CD4-positive, alpha-beta T cell treated with Interleukin-17A for 4 hours (primary cell): ENCODE data around the gene CYB561D2.
"Not testable (repeated sequence)": the region's sequence is repeated elsewhere in the genome, so short reads cannot be mapped to it uniquely, and the experiment has no call there.

Source experiments
- DNase-seq: peaks from one replicate; pipeline ENCODE4 v3.0.0-alpha.2; 2020; ENCODE audit warnings: mixed read lengths

CYB561D2 gene, protein sequence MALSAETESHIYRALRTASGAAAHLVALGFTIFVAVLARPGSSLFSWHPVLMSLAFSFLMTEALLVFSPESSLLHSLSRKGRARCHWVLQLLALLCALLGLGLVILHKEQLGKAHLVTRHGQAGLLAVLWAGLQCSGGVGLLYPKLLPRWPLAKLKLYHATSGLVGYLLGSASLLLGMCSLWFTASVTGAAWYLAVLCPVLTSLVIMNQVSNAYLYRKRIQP

DNA sequence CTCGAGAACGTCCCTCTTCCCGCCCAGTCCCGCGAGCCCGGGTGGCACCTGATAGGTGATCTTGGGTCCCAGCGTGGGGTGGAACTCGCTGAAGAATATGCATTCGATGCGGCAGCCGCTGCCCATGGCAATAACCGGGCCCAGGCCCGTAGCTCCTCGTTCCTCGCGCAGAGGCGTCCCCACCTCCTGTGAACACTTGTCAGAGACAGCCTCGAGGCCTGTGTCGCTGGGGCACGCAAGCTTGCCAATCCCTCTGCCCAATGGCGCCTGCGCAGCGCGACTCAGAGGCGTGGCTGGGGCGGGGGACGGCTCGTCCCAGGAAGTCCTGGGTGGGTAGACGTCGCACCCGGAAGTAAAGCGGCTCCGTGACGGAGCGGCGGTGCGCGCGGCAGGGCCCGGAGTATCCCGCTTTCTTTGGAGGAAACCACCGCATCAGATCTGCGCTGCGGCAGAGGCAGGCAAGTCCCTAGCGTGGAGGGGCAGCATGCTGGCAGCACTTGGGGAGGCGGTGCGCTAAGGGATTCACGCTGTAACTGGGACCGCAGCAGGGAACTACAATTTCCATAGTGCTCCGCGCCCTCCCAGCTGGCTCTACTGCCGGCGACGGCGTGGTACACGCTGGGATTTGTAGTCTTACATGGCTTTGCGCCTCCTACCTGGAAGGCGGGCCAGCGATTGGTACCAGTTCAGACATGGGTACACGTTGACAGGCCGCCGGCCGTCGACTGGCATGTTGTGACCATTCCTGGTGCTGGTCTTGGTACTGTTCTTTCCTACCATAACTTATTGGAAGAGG lies at the start of gene CYB561D2, which contains the start of gene NPRL2:
Gene CYB561D2 (plus strand): TSS at position 336 of the 796 bp plus-strand sequence. CDS start 572 bp downstream, outside the sequence.
Gene NPRL2 (minus strand): TSS at position 249 of the 796 bp plus-strand sequence. CDS start 123 bp downstream, at position 126.
- peak; percentile 99 for DNase-seq

DNA sequence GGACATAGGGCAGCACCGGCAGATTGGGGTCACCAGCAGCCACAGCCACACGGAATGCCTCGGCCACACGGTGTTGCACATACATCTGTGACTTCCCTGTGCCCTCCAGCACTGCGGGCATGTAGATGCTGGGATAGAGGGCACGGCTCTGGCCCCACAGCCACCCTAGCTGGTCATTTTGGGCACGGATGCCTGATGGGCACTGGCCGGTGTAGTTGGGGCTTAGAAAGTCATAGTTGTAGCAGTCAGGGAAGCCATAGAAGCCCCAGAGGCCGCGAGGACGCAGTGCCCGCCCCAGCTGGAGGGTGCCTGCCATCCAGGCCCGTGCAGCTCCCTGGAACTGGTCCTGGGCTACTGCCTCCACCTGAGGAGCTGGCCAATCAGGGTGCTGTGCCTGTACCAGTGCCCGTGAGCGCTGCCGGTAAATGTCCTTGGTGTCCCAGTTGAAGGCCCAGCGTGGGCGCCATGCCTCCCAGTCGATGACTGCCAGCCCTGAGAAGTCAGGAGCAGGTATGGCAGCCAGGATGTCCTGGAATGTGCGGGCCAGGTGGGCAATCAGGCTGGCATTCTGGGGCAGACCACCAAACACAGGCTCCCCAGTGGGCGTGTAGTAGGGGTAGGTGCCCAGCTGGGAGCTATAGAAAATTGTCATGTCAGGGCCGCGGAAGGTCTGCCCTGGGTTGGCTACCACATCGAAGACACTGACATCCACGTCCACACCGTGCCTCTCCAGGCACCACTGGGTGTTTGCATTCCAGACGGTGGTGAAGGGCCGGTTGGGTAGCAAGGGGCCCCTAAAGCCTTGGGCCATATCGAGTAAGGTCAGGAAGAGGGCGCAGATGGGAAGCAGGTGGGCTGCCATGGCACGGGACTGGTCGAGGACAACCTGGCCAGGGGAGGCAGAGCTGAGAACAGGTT lies 48.3 kb upstream of the CYB561D2 start:
- DNase-seq: no peak

DNA sequence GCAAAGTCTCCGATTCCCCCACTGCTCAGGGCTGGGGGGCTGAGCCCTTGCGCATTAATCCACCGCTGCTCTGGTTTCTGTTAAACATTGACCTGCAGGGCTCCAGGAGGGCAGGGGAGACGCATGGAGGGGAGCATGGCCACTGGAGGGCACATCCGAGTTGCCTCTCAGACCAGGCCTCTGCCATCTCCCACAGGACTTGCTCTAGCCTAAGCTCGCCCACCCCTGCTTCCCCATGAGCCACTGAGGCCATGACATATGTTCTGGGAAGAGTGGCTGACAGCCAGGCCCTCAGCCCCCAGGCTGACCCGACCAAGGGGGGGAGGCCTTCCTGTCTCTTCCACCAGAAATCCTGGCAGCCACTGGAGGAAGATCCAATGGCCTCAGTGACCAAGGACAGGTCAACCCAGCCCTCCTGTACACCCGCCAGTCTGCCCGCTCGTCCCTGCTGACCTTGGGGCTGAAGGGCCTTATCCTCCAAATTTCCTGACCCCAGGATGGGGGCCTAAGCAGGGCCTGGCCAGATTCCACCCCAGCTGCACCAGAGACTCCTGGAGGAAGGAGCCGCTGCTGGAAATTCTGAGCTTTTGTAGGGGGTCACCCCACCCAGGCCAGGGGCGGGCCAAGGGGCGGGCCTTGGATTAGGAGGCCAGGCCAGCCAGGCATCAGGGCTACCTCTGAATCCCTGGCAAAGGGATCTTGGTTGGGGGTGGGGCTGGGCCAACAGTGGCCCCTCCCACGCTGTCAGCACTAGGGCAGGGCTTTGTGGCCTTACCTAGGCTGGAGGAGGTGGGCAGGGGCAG lies 47.4 kb upstream of the CYB561D2 start, which contains the start of gene HYAL1:
Gene HYAL1 (minus strand): TSS at position 562 of the 803 bp plus-strand sequence. CDS start 618 bp downstream, outside the sequence.
- no peak for DNase-seq

DNA sequence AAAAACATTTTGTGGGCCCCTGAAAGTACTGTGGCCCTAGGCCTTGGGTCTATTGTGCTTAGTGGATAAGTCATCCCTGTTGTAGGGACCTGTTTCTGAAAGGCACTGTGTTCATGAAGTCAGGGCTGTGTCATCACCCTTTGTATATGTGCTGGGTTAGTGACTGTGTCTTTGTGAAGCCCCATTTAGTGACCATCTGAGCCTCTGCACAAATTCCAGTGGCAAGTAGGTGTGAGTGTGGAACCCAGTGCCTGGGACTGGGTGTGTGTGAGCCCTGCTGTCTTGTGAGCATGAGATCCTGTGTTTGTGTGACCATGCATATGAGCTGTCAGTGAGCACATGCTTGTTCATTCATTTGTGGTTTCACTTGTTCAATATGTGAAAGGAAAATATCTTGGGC lies 46.1 kb upstream of the CYB561D2 start:
- no peak for DNase-seq

DNA sequence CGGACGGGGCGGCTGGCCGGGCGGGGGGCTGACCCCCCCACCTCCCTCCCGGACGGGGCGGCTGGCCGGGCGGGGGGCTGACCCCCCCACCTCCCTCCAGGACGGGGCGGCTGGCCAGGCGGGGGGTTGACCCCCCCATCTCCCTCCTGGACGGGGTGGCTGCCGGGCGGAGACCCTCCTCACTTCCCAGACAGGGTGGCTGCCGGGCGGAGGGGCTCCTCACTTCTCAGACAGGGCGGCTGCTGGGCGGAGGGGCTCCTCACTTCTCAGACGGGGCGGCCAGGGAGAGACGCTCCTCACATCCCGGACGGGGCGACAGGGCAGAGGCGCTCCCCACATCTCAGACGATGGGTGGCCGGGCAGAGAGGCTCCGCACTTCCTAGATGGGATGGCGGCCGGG lies 38.6 kb upstream of the CYB561D2 start:
- DNase-seq: not testable (repeated sequence)

DNA sequence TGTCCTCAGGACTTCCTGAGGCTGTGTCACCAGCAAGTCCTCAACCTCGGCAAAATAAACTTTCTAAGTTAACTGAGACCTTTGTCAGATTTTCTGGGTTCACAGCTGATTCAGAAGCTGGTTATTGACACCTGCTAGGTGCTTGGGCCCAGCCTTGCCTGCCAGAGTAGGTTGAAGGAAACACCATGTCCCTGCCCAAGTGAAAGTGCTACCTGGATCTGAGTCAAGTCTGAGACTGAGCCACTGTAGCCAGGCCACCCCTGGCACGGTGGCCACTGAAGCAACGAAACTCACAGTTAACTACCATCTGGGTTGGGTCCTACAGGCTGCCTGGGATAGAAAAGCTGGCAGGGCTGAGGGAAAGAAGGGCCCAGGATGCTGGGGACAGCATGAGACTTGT lies 36.3 kb upstream of the CYB561D2 start:
- DNase-seq: no peak

GRCh38 chr3:50314816-50315215 lies 35.8 kb upstream of the CYB561D2 start:
- DNase-seq: no peak

DNA sequence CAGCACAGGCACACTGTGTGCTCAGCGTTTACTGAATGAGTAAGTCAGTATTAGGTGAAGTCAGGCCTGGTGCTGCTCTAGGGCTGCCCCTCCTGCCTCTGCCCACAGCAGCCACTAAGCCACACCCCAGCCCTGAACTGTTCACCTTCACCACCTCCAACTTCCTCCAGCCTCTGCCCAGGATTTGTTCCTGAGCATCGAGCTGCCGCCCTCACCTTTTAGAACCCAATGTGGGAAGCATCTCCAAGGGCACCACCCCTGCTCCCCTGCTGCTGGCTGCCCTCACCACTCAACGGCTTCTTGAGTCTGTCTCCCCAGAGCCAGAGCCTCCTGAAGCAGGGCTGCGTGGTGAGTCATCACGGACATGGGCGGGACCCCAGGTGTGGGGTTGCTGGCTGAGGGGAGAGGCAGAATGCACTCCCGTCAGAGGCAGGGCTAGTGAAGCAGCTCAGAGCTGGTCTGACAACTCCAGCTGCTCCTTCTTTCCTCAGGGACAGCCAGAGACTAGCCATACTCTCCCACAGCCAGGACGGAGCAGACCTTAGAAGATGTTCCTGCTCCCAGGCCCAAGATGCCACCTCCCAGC lies 33.9 kb upstream of the CYB561D2 start:
- DNase-seq: peak; percentile 81

DNA sequence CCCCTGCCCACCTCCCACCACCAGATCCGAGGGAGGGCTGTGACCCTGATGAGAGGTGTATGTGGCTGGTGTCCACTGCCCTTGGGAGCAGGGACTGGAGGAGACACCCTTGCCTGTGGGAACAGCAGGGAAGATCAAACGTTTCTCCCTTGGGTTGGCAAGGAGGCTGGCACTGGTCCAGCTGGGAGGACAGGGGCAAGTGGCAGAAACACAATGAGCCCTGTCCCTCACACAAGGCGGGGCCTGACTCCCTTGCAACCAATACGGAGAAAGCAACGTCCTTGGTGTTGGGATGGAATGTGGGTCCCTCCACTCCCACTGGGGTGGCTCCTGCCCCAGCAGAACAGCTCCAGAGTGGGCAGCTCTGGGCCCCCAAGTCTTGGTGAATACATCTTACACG lies 33.4 kb upstream of the CYB561D2 start:
- no peak for DNase-seq

DNA sequence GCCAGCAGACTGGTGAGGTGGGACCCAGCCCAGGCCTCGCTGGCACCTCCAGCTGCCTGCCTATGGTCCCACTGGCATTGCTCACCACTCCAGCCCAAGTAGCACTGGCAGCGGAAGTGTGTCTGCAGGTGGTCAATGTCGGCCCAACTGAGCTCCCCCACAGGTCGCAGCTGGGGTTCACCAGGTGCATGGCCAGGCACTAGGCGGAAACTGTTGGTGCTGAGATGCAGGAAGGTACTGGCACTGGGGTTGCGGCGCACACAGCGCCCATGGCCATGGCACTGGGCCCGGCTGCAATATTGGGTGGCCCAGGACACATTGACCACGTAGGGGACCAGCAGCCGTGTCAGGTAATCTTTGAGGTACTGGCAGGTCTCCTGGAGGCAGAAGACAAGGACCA lies 32.5 kb upstream of the CYB561D2 start:
- DNase-seq: no peak

GRCh38 chr3:50318615-50319014 lies 32.0 kb upstream of the CYB561D2 start:
- DNase-seq: no peak

DNA sequence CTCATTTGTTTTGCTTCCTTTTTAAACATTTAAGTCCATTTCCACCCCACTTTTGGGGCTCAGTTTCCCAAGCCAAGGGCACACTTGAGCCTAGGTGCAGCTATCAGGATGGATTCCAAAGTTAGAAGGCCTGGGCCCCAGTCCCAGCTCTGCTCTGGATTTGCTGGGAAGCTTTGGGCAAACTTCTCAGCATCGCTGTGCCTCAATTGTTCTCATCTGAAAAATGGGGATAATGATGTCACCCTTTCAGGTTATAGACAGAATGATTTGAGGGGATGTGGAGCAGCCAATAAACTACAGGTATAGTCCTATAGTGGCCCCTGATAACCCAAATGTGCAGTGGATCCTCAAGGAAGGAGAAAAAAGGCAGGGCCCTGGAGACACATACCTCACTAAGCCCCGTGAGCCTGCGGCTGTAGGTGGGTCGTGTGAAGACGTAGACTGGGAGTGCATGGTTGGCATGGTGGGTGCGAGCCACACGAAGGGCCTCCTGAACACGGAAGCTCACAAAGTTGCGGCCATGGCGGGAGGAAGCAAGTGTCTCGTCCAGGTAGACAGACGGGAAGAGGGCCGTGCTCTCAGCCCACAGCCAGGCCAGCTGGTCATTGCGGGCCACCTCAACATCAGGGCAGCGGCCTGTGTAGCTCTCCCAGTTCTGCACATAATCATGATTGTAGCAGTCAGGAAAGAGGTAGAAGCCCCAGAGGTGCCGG lies 31.3 kb upstream of the CYB561D2 start:
- no peak for DNase-seq

GRCh38 chr3:50319894-50320625 lies 30.6 kb upstream of the CYB561D2 start:
- no peak for DNase-seq

DNA sequence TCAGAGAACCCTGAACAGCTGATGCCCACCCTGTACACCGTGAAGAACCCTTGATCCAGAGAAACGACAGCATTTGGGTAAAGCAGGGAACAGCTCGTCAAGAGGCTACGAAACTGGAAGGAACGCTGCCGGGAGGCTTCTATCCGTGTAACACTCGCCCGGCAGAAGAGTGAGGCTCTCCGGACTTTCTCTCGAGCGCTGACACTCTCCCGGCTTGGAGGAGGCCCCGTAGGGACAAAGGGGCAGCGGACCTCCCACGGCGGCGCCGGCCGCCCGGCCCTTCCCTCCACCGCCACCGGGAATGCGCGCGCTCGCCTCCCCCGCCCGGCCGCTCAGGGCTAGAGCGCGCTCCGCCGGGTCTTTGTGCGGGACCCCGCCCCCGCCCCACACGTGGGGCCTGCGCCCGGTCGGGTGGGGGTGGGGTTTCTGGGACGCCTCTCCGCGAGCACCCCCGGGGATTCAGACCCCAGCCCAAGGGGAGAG lies 29.8 kb upstream of the CYB561D2 start:
- DNase-seq: peak; percentile 81

DNA sequence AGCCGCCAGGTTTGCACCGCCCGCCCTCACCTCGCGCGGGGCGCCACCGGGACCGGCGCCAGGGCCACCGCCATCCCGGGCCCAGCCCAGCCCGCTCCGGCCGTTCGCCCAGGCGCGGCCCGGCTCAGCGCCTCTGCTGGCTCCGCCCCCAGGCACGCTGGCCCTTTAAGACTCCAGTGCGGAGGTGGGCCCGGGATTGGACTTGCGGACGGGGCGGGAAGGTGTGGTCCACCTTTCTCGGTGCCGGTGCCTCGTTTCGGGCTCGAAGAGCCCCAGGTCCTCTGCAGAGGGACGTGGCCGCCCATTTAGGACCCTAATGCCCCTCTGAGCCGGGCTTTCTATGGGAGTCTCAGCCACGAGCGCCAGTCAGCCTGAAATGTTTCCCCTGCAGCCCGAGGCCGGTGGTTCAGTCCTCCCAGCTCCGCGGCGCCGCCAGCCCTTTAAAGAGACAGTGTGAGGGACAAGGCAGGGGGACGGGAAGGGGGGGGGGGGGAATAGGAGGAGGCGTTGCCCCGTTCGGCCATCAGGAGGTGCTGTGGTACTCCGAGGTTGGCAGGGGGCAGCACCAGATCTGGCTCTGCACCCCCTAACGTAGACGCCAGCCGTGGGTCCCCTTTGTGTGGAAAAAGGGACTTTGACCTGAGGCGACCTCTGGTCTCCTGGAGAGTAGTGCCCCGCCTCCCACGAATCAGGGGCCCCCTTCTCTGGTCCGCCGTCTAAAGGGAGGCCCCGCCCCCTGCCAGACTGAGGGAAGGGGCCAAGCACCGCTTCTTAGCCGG lies 29.1 kb upstream of the CYB561D2 start:
- peak; percentile 87 for DNase-seq

GRCh38 chr3:50322115-50322385 lies 28.6 kb upstream of the CYB561D2 start:
- no peak for DNase-seq

- DNase-seq: no peak
Measured at GRCh38 chr3:50322386-50323091, 28.1 kb upstream of the CYB561D2 start, which contains the start of gene HYAL2. Gene HYAL2 (minus strand): TSS chr3:50322745. CDS start chr3:50320489, 2,256 bp downstream.

DNA sequence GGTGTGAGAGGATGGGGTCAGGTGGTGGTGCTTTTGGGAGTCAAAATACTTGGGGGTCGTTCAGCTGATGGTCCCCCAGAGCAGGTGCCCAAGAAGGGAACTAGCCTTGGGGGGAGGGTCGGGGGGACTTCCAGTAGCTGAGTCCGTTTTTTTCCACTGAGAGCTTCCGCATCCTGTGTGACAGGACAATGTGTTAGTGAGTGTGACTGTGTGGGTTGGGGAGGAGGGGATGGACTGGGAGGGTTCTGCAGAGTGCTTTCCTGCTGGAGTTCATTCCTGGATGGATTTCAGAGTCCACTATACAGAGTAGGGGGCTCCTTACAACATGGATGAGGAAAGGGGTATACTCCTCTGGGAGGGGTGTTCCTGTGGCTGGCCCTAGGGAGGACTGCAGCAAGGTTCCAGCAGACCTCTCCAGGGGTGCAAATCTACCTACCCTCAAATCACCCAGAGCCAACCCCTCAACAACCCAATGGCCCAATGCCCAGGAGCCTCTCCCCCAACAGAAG lies 27.5 kb upstream of the CYB561D2 start:
- no peak for DNase-seq
